Stromal cell of bone marrow (primary cell): ENCODE measurements around the gene UROS.

Experiments
- DNase-seq: peaks from one replicate; pipeline ENCODE4 v3.0.0-alpha.2; 2012; ENCODE audit warnings: low read depth

Gene UROS

DNA sequence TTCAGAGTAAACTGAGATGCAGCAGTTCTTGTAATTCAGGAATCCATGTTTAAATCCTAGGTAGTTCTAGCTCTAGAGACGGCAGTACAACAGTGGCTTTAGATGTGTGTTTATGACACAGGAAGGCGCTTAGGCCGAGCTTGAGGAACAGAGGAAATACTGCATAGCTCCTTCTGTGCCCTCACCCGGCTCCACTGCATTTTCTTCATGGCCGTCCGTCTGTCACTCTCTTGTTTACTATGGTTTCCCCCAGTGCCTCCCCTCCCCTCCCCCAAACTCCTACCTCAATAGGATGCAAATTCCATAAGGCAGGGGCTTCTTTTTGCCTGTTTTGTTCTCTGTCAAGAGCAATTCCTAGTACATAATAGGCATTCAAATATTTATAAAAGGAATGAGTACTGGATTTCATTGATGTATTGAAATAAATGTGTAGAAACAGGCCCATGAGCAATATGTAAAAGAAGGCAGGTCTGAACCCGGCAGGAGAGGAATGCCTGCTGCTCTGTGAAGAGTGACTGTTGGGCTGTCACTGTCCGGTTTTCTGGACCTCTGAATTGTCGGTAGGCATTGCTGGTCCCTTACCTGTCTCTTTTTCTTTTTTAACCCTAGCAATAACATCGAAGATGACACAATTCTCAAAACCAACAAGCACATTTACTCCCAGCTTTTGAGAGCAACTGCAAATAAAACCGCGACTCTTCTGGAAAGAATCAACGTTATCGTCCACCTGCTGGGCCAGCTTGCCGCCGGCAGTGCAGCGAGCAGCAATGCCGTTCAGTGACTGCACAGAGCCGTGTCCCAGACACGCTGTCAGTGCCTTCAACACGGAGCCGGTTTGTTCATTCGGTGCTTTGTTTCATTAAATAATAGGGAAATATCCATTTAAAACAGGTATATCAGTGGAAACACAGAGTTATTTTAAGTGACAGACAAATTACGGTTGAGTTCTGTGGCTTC lies 60.1 kb downstream of the UROS start:
- no peak for DNase-seq

DNA sequence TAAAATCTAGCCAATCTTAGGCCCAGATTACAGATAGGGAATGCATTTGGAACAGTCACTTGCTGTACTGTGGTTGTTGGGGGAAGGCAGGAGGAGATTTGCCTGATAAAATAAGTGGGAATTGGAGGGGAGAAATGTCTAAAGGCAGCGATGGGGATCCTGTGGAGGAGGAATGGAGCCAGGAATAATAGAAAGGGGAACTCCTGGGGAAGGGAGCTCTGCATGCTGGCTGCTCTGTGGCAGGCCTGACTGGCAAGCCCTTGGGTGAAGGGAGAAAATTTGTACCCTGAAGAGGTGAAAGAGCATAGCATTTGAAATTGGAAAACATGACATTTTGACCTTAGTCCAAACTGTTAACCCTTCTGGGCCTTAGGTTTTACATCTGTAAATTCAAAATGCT lies 61.1 kb downstream of the UROS start:
- DNase-seq = no peak

DNA sequence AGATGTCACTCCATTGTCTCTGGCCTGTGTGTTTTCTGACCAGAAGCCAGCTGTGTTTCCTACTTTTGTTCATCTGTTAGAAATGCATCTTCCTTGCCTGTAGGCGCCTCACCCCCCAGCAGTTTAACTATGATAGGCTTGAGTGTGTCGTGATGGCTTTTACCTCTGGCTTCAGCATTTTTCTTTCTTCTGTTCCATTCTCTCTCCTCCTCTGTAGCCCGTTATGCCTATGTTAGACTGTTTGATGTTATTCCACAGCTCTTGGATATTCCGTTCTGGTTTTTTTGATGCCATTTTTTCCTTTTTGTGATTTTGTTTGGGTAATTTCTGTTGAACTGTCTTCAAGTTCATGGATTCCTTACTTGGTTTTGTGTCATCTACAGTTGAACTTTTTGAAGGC lies 65.3 kb downstream of the UROS start:
- DNase-seq = no peak

DNA sequence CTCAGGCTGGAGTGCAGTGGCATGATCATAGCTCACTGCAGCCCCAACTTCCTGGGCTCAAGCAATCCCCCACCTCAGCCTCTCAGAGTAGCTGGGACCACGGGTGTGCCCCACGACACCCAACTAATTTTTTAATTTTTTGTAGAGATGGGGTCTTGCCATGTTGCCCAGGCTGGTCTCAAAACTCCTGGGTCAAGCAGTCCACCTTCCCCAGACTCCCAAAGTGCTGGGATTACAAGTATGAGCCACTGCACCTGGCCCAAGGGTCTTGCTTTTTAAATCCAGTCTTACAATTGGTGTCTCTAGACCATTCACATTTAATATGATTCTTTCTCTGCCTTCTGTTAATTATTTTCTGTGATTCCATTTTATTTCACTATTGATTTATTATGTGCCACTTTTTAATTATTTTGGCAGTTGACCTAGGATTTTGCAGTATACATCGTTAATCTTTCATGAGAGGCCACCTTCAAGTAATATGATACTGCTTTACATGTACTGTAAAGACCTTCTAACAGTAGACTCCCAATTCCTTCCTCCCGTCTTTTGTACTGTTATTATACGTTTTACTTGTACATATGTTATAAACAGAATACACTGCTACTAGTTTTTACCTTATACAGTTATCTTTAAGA lies 66.1 kb downstream of the UROS start:
- no peak for DNase-seq

DNA sequence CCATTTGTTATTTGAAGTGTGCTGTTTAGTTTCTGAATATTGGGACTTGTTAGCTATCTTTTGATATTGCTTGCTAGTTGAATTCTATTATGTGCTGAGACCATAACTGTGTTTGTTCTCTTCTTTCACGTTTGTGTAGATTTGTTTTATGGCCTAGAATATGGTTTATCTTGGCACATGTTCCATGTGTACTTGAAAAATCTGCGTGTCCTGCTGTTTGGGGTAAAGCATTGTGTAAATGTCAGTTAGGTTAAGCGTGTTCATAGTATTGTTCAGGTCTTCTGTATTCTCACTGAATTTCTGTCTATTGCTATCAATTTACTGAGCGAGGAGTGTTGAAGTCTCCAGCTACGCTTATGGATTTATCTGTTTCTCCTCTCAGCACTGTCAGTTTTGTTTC lies 66.9 kb downstream of the UROS start:
- DNase-seq = no peak

DNA sequence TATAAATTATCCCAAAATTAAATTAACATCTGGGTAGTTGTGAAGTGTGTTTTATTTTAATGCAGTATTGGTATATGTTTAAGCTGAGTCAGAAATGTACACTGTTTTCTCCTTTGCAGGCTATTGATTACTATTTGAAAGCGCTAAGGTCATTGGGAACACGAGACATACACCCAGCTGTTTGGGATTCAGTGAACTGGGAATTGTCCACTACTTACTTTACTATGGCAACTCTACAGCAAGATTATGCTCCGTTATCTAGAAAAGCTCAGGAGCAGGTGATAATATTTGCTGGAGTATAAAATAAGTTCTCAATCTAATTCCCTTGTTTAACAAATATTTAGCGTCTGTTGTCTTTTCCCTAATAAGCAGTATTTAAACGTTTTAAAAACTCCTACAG lies 75.6 kb downstream of the UROS start:
- no peak for DNase-seq

DNA sequence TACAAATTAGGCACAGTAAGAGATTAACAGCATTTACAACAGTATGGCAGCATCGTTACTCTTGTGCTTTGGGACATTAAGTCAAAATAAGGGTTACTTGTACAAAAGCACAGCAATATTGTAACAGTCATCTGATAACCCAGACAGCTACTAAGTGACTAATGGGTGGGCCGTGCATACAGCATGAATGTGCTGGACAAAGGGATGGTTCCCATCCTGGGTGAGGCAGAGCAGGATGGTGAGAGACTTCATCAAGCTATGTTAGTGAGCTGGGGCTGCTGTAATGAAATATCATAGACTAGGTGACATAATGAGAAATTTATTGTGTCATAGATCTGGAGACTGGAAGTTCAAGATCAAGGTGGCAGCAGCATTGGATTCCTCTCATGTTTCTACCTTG lies 78.1 kb downstream of the UROS start:
- no peak for DNase-seq

DNA sequence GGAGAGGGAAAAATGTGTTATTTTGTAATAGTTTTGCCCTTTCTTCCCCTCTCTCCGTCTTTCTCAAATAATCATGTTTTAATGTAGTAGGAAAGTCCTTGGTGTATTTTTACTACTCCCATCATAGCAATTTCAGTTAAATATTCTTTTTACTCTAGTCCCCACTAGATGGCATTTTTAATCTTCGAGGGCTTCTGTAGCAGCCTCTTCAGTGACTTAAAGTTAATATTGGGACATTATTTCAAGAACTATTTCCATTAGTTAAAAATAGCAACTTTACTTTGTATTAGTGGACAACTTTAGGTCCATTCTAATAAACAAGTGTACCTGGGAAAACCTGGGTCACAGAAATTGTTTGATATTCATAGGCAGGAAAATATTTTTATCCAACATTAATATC lies 80.6 kb downstream of the UROS start:
- DNase-seq = no peak

DNA sequence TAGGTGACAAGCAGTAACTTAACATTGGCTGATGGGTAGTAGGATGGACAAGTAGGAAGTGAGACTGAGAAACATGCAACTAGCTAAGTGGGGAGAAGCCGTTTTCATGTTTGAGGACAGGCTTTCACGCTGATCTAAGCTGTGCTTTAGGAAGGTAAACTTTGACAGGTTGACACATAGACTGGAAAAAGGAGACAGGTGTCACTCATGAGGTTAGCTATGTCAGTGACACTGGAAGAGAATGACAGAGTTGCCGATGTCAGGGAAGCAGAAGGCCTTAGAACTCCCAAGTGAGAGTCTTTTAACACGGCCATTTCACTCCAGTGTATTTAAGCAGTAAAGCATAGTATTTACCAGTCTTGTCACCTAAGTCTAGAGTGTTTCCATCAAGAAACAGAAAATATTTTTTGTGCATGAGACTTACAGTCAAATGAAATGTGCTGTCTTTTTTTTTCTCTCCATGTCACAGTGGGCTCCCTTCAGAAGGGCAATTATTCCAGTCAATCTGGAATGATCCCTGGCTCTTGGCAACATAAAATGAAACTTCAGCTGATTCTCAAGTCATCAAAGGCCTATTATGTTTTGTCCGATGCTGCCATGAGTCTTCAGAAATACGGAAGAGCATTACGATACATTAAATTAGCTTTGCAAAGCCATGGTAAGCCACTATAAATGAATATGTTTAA lies 82.9 kb downstream of the UROS start:
- no peak for DNase-seq
